Measurements from ENCODE around the gene SDF2L1. TPM values are rescaled to one million over a fixed set of nuclear protein-coding genes. Genes with fewer than 3 reads are reported as not detected.

SDF2L1 gene
- total and polyA plus RNA-seq, 2 donors (not counting 3 experiments of a cell fraction or from before 2014, with no cell fraction given) = 66.7 to 79.5 TPM

- FAIRE-seq (no peak), DNase-seq (ENCODE audit: low read depth, low spot score) (no peak)
- Histone ChIP-seq H3K36me3 (ENCODE audit: control insufficient read depth in 2 of 2, extremely low read depth in 1 of 2, insufficient read depth in 2 of 2, low read length in 2 of 2) (no peaks in the 10 kb centered on the region), H3K9me1 (replicated peaks; ENCODE audit: control insufficient read depth, extremely low read depth, insufficient read depth, low read length) (no peaks in the 10 kb centered on the region), H3K4me1 (ENCODE audit: control insufficient read depth, extremely low read depth, insufficient read depth, low read length) (peaks cover 7% of the 10 kb centered on the region), H3K27me3 (ENCODE audit: control insufficient read depth in 2 of 2, insufficient read depth in 2 of 2, low read length in 2 of 2) (peaks cover 0 to 2% of the 10 kb centered on the region in 2 experiments), H3K4me3 (replicated peaks in 1 of 3; ENCODE audit: insufficient read depth in 1 of 3, low read depth in 1 of 3, low read length in 3 of 3) (no peak overlapping the region), H3K79me2 (ENCODE audit: control insufficient read depth, insufficient read depth, low read length) (peaks cover 5% of the 10 kb centered on the region), H3K9ac (replicated peaks; ENCODE audit: extremely low read depth, insufficient read depth, low read length) (no peak overlapping the region), H3K27ac (ENCODE audit: insufficient read depth, low read depth, low read length) (no peak overlapping the region), H3K9me3 (replicated peaks; ENCODE audit: control insufficient read depth, insufficient read depth, low read length) (no peaks in the 10 kb centered on the region), H4K20me1 (replicated peaks; ENCODE audit: control insufficient read depth, extremely low read depth, insufficient read depth, low read length) (no peaks in the 10 kb centered on the region), H3K4me2 (ENCODE audit: insufficient read depth, low read length) (no peak overlapping the region), H2AFZ (ENCODE audit: low read depth, low read length) (no peak overlapping the region)
- POLR2A ChIA-PET = no interaction called here
- dilution Hi-C loops (cut with MboI; ENCODE audit: extremely low pct_ligation_motif_present, low sequenced_read_pairs) (no loop called here), intact Hi-C loops (cut with micrococcal nuclease) (no loop called here)
- TF ChIP-seq MYC (IDR thresholded peaks at IDR 0.05; ENCODE audit: low read depth, low read length) (no peak), POLR2A (IDR thresholded peaks at IDR 0.05; ENCODE audit: low read depth, low read length) (no peak), GATA2 (IDR thresholded peaks at IDR 0.05; ENCODE audit: insufficient read depth, insufficient read length, low read depth, low read length) (no peak), FOS (IDR thresholded peaks at IDR 0.05; ENCODE audit: borderline replicate concordance, insufficient read depth, low read length) (no peak), CTCF (IDR thresholded peaks at IDR 0.05; ENCODE audit: extremely low read depth in 1 of 2, insufficient read depth in 1 of 2, low read depth in 1 of 2, low read length in 2 of 2) (no peak), MAX (IDR thresholded peaks at IDR 0.05; ENCODE audit: insufficient read depth, insufficient read length) (no peak), EZH2 (IDR thresholded peaks at IDR 0.05; ENCODE audit: borderline replicate concordance, low read depth, low read length, severe bottlenecking) (no peak), JUN (IDR thresholded peaks at IDR 0.05; ENCODE audit: borderline replicate concordance, insufficient read depth, insufficient read length, low read depth) (no peak), POLR2AphosphoS5 (IDR thresholded peaks at IDR 0.05; ENCODE audit: insufficient read depth, low read depth, low read length) (no peak)
- no TSS peak for BruUV-seq (replicated peaks)
- CTCF ChIA-PET = no interaction called here
Observed at GRCh38 chr22:21663738-21664137, 21.6 kb downstream of the SDF2L1 start.
